Activated naive CD4-positive, alpha-beta T cell treated with anti-CD3 and anti-CD28 coated beads, Interleukin-2, amount 50 U/mL, for 16 hours (primary cell): Measurements from ENCODE around the gene TRIM29.

Source experiments
- DNase-seq: peaks from one replicate; pipeline ENCODE4 v3.0.0-alpha.2; 2020

TRIM29 gene

DNA sequence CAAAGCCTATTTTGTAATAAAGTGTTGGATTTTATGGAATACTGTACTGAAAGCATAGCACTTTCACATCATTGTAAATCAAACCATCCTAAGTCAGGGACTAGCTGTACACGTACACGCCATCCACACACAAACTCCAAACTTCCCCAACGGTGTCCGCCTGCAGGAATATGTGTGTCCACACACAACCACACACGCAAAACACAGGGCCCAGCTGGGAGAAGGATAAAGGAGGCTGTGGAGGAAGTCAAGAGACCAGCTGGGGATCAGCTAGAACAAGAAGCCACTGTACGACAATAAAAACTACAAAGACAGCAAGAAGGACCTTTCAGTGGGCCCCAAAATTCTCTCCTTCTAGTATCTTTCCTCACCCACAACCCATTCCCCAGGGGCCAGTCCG lies 1.6 kb downstream of the TRIM29 start:
- no peak for DNase-seq

DNA sequence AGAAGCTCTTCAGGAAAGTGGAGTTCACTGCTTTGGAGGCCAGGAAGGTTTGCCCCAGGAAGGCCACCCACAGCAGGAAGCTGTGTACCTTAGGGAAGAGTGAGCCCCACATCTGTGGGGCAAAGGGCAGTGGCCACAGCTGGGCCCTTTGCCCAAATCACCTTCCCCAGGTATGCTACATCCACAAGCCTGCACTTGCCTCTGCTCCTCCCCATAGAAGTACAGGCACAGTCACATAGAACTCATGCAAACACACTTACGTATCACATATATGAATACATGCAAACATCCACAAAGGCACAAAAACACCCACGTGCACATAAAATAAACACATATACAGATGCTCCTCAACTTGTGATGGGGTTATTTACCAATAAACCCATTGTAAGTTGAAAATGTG lies 2.1 kb downstream of the TRIM29 start:
- DNase-seq = no peak

DNA sequence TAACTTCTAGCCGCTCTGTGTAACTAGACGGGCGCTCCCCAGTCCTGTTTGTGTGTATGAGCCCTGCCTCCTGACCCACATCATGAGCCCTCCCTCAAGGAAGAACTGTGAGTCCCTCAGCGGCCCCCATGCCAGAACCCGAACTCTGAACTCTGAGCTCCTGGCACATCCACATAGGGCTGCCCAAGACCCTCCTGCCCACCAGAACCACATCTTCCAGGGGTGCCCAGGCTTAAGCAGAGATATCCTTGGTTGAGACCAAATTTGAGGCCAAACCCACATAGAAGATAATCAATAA lies 3.0 kb downstream of the TRIM29 start:
- no peak for DNase-seq

DNA sequence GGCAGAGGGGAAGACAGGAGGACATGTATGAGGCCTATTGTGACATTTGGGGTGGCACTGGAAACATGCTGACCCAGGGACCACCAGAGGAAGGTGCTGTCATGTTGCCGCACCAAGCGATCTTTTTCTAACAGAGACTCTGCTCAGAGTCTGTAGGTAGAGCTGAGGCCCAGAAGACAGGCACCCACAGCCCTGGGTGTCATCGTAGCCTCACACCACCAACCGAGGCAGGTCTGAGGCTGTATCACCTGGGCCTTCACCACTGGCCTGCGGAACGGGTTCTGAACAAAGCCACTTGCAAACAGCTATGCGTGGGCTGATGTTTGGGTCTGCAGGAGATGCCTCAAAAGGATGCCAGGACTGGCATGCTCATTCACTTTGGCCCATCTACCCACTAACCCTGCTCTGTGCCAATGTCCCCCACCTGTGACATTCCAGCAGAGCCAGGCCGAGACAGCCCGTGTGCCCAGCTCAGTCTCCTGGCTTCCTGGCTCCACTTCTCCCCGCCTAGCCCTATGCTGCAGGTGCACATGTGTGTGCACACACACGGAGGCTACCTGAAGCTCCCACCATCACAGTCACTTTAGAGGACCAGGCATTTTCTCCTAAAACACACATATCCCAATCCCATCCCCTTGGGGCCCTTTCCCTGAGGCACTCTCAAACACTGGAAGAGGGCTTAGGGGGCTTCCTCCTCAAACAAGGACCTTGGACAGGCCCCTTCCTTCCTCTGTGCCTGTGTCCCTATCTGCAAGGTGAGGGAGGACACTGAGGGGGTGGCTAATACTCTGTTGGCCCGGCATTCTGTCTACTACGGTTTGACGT lies 3.6 kb downstream of the TRIM29 start:
- no peak for DNase-seq

DNA sequence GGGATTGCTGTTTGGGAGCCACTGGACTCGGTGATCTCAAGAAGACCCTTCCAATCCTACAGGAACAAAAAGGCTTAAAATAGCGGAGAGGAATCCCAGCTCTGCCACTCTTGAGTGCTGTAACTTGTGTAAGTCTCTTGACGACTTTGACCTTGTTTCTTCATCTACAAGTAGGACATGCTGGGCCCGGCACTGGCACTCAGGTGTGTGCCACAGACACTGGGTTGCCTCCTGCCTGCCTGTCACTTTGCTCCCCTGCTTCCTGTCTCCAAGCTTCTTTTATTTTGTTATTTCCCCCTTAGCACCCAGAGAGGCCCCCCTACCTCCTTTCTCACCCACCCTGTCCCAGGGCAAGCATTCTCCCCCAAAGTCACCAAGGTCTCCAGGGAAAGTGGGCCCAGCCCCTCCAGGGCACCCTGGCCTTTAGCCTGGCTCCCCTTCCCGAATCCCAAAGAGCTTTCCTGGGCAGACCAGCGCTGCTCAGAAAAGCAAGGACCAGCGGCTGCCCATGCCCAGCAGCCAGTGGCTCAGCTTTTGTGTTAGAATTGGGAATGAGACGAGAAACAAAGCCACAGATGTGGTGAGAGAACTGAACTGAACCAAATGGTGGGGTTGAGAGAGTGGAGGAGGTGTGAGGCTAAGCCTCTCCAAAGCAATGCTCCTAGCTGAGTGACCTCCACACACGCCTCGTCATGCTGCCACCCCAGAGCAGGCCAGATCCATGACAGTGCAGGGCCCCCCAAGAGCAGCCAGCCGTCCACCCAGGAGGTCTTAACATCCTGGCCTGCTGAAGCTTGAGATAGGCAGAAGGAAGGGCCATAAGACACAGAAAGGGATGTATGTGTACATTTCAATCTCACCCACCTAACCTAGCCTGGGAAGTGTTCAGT lies 4.5 kb downstream of the TRIM29 start:
- DNase-seq = no peak

DNA sequence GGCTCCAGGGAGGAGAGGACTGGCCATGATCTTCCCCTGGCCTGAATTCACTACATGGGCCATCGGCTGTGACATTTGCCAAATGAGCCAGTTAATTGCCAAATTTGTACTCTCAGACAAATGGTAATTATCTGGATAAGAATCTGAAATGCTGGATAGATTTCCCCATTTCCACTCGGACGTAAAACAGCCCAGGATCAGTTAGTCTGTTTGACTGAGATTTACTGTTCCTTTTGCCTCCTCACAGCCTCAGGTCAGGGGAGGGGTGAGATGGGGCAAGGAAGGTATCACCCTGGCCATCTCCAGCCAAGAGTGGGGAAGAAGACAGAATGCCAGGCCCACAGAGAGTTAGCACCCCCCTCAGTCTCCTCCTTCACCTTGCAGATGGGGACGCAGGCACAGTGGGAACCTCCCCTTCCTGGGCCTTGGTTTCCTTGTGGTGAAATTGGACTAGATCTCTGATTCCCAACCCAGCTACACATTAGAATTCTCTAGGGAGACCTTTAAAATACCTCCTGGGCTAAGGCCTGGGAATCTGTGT lies 5.2 kb downstream of the TRIM29 start:
- DNase-seq = no peak

DNA sequence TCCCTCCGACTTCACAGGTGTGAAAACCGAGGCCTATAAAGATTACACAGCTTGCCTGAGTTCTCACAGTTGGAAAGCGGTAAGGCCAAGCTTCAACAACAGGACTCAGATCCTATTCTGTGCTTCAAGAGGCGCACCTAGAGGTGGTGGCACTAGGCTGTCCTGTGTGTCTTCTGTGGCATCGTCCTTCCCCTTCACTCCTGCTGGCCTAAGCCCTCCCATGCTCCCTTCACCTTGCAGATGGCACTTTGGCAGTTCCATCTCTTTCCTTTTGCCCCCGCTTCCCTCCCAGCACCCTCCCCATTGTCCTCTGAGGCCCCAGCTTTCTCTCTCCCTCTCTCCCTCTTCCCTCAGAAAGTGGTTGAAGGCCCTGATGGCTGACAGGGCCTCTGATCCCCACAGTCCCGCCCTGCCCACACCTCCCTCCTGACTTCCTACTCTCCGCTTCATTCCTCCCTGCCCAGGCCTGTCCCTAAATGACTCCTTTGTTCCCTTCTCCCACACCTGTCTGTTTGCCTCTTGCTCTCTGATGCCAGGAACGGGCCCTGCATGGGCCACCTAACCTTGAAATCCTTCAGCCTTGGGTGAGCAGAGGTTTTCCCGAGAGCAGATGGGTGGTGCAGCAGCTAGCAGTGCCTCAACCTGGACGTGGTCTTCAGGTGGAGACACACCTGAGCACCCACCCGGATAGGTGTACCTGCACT lies 5.8 kb downstream of the TRIM29 start:
- DNase-seq = no peak

DNA sequence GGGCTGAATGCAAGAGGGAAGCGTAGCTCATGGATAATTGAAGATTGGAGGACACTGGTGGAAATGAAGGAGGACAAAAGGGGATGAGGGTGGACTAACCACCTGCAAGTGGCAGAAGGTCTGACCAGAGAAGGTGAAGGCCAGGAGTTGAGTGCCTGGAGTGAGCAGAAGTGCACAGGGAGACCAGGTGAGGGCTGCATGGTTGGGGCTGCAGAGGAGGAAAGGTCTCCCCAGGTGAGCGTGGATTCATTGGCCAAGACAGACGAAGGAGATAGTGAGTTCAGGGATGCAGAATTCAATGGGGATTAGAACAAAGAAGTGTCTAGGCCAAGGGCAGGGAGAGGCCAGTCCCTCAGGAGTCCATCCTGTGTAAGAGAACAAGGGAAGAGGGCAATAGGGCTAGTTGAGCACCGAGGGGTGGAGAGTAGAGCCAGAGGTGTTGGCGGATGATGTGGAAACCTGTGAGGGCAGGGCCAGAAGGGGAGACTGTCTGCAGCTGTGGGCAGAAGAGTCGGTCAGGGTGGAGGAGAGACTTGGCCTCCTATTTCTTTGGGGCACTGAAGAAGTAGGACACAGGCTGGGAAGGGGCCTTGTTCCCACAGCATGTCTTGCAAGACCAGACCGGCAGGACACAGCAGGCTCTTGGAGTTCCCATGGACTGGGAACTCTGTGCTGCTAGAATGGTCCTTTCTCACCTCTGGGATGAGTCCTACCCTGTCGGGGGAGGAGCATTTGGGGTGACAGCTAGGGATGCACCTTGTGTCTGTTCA lies 6.7 kb downstream of the TRIM29 start:
- no peak for DNase-seq

DNA sequence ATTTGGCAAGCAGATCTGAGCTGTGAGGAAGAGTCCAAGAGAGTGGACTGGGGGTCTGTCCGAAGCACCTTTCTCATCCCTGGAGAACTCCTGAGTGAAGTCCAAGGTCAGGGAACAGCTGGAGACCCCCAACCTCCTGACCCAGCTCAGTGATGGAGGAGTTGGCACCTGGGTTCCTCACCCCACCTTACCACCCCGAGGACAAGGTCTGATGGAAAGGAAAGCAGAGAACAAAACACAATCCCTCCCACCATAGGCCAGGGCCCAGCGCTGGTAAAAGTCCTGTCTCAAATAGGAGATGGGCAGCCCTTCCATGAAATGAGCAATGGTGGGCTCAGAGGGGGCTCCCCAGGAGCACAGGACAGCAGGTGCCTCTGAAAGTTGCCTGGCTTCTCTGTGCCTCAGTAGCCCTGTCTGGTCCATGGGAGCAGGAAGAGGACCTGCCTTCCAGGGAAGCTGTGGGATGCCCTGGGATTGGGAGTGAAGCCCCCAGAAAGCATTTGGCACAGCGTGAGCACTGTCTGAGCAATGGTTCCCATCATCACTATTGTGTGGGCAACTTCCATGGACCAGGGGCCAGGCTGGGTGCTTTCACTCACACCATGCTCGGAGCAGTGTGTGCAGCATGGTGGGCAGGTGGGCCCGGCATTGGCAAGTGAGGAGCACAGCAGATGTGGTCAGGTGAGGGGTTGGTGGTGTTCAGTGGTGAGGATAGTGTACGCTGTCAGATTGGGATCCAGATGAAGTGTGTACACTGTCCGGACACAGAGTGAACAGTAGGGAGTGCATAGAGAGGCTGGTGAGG lies 7.5 kb downstream of the TRIM29 start:
- DNase-seq = no peak

DNA sequence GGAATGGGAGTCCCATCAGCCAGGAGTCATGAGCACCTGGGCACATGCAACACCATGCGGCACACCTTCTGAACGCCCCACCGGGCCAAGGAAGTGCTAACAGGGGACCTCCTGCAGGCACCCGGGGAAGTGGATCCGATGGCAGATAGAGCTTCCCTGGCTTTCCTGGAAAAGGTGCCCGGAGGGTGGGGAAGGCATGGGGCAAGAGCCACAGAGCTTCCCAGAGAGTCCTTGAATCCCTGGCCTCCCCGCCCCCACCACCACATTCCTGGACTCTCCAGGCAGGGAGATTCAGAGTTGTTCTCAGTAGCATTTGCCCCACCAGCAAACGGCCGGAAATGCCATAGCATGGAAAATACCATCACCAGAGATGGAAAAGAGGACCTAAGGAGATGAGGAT lies 8.3 kb downstream of the TRIM29 start:
- no peak for DNase-seq

DNA sequence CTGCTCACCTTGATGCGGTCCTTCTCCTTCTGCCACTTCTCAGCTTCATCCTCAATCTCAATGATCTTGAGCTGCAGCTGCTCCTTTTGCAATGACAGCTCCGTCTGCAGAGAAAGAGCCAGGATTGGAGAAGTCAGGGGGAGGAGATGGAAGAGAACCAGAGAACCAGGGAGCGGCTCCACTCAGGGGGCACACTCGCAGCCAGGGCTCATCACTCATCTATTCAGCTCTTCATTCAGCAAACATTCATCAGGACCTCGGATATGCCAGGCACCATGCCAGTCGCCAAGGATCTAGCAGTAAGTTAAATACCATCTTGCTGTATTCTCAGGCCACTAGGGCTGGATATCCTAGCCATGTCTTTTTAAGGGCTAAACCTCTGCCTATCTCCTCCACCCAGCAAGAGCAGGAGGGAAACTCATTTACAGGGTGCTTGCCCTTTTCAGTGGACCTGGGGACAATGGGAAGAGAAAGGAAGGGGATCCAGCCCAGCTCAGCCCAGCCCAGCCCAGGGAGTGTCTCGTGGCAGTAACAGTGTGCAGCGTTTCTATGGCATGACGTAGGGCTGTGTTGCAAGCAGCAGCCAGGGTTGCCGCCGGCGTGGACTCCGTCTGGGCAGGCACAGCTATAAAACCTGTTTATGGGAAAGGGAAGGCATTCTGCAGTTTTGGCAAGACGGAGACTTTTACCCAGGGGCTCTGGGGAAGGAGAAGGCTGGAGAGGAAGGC lies 9.4 kb downstream of the TRIM29 start:
- DNase-seq = no peak

DNA sequence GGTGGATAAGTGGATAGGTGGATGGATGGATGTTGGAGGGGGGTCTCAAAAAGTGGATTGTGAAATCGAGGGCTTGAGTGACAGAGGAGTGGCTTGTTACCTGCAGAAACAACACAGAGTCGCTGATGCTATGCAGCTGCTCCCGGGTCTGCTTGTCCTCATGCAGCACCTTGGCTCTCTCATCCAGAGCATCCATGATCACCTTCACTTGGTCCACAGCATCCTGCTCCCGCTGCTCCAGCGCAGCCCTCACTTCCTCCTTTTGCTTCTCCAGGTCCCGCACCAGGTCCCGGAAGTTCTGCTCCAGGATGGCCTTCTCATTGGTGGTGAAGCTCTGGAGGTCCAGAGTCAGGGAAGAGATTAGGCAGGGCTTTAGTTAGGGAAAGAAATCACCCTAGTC lies 10.7 kb downstream of the TRIM29 start:
- DNase-seq = no peak

DNA sequence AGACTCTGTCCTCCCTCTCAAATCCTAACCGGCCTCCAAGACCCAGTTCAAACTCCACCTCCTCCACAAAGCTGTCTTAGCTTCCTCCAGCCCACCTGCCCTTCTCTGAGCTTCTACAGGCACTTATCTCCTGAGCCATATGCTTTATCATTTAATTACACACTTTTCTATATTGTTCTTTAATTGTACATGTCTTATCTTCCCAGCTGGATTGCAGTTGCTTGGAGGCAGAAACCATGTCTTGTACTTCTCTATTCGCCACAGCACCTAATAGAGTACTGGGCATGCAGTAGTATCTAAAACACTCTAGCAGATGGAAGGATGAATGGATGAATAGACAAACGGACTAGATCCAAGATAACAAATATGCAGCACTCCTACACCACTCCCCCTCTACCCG lies 11.3 kb downstream of the TRIM29 start:
- no peak for DNase-seq

DNA sequence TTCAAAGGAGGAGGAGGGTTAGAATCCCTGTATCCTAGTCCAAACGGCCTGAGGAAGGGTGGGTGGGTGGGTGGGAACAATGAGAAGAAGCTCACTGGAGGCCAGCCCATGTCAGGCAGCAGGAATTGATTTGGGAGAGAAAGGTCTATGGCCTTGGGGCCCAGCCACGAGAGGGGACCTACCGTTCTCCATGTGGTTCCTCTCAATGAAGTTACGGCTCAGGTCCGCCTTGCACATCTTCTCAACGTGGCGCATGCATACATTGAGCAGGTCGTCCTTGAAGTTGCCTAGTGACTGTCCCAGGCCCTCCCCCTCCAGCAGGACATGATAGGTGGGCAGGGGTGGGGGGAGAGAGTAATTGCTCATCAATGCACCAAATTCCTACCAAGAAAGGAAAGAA lies 12.4 kb downstream of the TRIM29 start:
- DNase-seq = no peak

DNA sequence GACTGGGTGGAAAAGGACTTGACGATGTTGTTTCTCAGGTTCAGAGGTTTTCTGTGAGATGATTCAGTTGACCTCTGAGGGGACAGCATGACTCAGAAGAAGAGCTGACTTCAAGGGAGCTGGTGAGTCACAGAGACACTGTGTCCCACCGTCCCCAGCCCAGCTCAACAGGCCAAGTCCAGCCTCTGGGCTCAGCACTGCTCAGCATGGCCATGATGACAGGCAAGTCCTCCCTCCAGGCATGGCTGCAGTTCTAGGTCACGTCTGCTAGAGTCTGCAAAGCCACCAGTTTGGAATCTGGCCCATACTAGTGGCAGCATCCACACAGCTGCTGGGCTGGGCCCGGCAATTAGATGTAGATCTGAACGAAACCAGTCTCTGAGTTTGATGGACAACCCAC lies 12.9 kb downstream of the TRIM29 start:
- no peak for DNase-seq

DNA sequence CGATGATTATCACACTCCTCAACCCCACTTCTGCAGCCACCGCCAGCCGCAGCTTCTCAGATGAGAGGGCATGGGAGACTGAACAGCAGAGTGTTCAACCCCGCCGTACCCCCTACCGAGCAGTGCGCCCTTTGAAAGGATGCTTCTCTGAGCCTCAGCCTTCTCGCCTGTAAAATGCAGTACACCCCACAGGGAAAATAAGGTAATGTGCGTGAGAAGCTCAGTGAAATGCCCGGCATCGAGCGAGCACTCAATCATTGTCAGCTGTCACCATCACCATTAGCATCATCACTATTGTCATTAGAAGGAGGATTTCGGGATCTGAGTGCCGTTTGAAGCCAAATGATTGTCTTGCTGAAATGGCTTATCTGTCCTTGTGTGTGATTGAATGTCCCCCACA lies 13.6 kb downstream of the TRIM29 start:
- DNase-seq = no peak

DNA sequence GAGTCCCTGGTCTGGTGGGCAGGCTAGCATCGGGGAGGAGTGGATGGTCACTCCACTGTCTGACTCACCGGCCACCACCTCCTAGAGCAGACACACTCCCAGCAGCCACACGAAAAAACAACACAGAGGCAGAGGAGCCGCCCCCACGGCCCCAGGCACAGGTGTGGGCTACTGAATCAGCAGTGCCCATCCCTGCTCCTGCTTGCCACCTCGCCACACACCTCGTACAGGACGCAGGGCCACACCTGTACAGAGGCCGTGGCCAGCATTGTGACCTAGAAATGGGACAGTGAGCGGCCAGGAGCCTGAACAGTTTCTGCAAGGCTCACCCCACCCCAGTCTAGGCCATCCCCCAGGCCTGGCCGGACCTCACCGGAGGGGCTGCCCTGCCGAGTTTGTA lies 14.0 kb downstream of the TRIM29 start:
- DNase-seq = no peak

DNA sequence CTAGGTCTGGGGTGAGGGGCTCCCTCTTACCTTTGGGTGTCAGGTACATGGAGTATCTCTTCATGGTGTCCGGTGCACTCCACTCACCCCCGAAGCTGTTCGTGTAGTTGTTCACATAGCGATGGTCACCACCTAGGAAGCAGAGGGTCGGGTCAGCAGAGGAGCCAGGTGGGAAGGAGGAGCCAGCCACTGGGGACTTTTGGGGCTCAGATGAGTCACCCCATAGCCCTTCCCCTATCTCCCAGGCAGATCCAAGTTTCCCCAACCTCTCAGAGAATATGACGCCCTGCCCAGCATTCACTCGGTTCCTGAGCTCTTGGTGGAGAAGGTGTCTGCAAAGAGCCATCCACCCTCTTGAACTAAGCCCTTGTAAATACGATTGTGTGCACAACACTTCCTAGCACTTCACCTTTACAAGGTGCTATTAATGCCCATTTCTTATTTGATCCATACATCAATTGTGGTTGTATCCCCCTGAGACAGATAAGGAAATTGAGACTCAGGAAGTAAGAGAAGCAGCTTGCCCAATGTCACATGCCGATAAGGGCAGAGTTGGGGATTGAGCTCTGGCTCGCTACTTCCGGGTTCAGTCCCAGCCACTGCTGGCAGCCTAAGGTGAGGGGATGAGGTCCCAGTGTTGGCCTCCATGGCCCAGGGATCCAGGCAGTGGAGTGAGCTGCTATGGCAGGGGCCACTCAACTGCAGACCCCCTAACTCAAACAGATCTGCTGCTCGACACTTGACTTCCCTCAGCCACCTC lies 14.8 kb downstream of the TRIM29 start:
- no peak for DNase-seq

DNA sequence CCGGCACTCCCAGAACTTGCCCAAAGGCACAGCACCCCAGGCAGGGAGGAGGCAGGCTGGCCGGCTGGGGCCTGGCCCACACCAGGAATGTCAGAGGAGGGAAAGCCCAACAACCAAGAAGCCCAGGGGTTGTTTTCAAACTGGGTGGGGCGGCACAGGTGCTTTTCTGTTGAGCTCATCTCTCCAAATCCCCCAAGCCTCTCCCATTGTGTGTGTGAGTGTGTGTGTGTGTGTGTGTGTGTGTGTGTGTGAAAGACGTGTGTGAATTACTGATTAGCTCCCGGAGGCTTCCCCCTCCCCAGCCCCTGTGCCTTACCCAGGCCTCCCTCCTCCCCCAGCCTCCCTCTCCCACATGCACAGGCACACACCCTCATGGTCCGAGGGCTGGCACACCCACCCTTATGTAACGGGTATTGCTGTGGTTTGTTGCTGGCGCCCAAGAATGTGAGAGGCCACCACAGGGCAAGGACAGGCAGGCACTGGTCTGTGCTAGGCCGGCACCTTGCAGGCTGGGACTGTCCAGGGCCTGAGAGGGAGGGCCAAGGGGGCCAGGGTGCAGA lies 15.9 kb downstream of the TRIM29 start:
- no peak for DNase-seq

DNA sequence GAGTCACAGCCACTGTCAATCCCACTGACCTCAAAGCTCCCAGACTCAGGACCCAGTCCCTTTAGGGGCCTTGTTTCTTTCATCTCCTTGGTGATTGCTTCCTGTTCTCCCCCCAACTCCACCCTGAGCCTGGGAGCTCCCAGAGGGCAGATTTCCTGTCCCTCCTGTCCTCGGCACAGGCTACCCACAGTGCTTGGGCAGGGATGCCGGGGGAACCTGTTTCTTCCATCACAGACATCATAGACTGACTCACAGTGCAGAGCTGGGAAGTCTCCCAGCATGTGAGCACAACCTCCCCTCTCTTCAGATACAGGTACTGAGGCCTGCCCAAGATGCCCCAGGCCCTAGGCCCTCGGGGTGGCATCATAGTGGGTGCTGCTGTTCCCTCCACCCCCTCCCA lies 16.6 kb downstream of the TRIM29 start:
- no peak for DNase-seq
